GM12878 (cell line): ENCODE measurements around the gene SF3A1. TPM values are rescaled to one million over a fixed set of nuclear protein-coding genes. Genes with fewer than 3 reads are reported as not detected.

ENCODE experiments used
- ATAC-seq: fragments of 200-7000 bp; cut with Tn5 transposase; 3 replicates; pipeline ENCODE4 v1.9.1; 2020; ENCODE audit warnings: mild to moderate bottlenecking, moderate library complexity
- BruUV-seq: library from RNA; stranded (reverse); fragments of 400-500 nt; replicated peaks from 2 replicates; lab custom pipeline; 2021; lab: Mats Ljungman, UMichigan
- CTCF ChIA-PET: fragments of 300-600 bp; sonication (Branson Sonifier 250); formaldehyde crosslinking; extraction: SDS; loops from one replicate; lab custom pipeline; 2021; ENCODE audit warnings: inconsistent platforms; lab: Yijun Ruan, JAX
- POLR2A ChIA-PET: fragments of 350-600 bp; formaldehyde crosslinking; extraction: SDS; loops from one replicate; lab custom pipeline; 2021; ENCODE audit warnings: inconsistent platforms; lab: Charles Lee
- RAD21 ChIA-PET: fragments of 300-600 bp; sonication (Branson Sonifier 250); formaldehyde crosslinking; loops from one replicate; lab custom pipeline; 2023; ENCODE audit warnings: antibody characterized with exemption; ENCODE audit not compliant: unreplicated experiment; lab: Charles Lee
- SMC1A ChIA-PET: fragments of 300-600 bp; sonication (Branson Sonifier 250); formaldehyde crosslinking; loops from one replicate; lab custom pipeline; 2023; ENCODE audit not compliant: unreplicated experiment, uncharacterized antibody; lab: Charles Lee
- DNase-seq: peaks from one replicate; pipeline ENCODE4 v3.0.0-alpha.2; 2011; ENCODE audit warnings: low read depth, low spot score
- FAIRE-seq: peaks from 3 replicates; lab custom pipeline; 2011; peaks lifted over from hg19 to GRCh38; lab: Jason Lieb, UNC
- H2AFZ ChIP-seq: 2 replicates; pipeline ENCODE4 v1.6.0; 2011; ENCODE audit warnings: low read depth, low read length, control low read depth; ENCODE audit not compliant: control insufficient read depth
- H3K27ac ChIP-seq: 2 replicates; pipeline ENCODE4 v1.5.1; 2011; ENCODE audit warnings: control low read depth; ENCODE audit not compliant: control insufficient read depth, insufficient read depth
- H3K27me3 ChIP-seq, 2 experiments: replicated peaks in 1 of 2; 2 replicates each; pipeline versions ENCODE4 v1.6.0 to v1.6.1; 2011; ENCODE audit warnings: low read length in 1 of 2; ENCODE audit not compliant: control insufficient read depth in 2 of 2, insufficient read depth in 2 of 2
- H3K36me3 ChIP-seq, 2 experiments: 2 replicates each; pipeline ENCODE4 v1.5.1; 2011; ENCODE audit warnings: low read length in 1 of 2; ENCODE audit not compliant: control insufficient read depth in 2 of 2, insufficient read depth in 2 of 2
- H3K4me1 ChIP-seq: 2 replicates; pipeline ENCODE4 v1.6.1; 2011; ENCODE audit warnings: mild to moderate bottlenecking, low read length, moderate library complexity, mixed read lengths; ENCODE audit not compliant: control insufficient read depth, insufficient read depth
- H3K4me2 ChIP-seq: 2 replicates; pipeline ENCODE4 v1.6.0; 2011; ENCODE audit warnings: control low read depth; ENCODE audit not compliant: control insufficient read depth, insufficient read depth
- H3K4me3 ChIP-seq: fragments of 200-600 bp; sonication (generic); 2 replicates; pipeline ENCODE4 v1.5.1; 2016
- H3K79me2 ChIP-seq: 2 replicates; pipeline ENCODE4 v1.6.0; 2011; ENCODE audit warnings: low read length; ENCODE audit not compliant: control insufficient read depth, insufficient read depth
- H3K9ac ChIP-seq: 2 replicates; pipeline ENCODE4 v1.8.0; 2011; ENCODE audit warnings: low read length, control low read depth, mixed read lengths; ENCODE audit not compliant: control insufficient read depth, insufficient read depth
- H3K9me3 ChIP-seq: replicated peaks from 3 replicates; pipeline ENCODE4 v1.5.1; 2011; ENCODE audit warnings: mild to moderate bottlenecking, low read length; ENCODE audit not compliant: control insufficient read depth, insufficient read depth
- H4K20me1 ChIP-seq: 2 replicates; pipeline ENCODE4 v1.6.0; 2011; ENCODE audit not compliant: control insufficient read depth, insufficient read depth
- BCL3 ChIP-seq: IDR thresholded peaks from 2 replicates; pipeline ENCODE4 v1.6.1; 2011; ENCODE audit warnings: borderline replicate concordance, low read depth, mild to moderate bottlenecking, moderate library complexity, low read length; ENCODE audit not compliant: insufficient read depth, poor library complexity, severe bottlenecking
- CHD4 ChIP-seq: fragments of 200-600 bp; sonication (generic); IDR thresholded peaks from 2 replicates; pipeline ENCODE4 v1.6.1; 2016; ENCODE audit warnings: mild to moderate bottlenecking
- GATAD2B ChIP-seq: fragments of 450-650 bp; conservative IDR thresholded peaks from 2 replicates; pipeline ENCODE4 v1.6.1; 2017; ENCODE audit warnings: low read depth, mild to moderate bottlenecking, moderate library complexity
- MAX ChIP-seq: IDR thresholded peaks from 2 replicates; pipeline ENCODE4 v1.6.1; 2012; ENCODE audit warnings: low read depth, low read length, improper control_type of control experiment
- NR2C2 ChIP-seq: IDR thresholded peaks from 2 replicates; pipeline ENCODE4 v1.6.1; 2011; ENCODE audit warnings: borderline replicate concordance, low read depth; ENCODE audit not compliant: control insufficient read depth, insufficient read length
- TCF3 ChIP-seq: IDR thresholded peaks from 2 replicates; pipeline ENCODE4 v1.6.1; 2012; ENCODE audit warnings: low read depth, mild to moderate bottlenecking, low read length, borderline replicate concordance; ENCODE audit not compliant: insufficient read depth
- WRNIP1 ChIP-seq: IDR thresholded peaks from 2 replicates; pipeline ENCODE4 v1.6.1; 2011; ENCODE audit warnings: low read depth, low read length, improper control_type of control experiment, borderline replicate concordance
- YBX1 ChIP-seq: fragments of 450-650 bp; IDR thresholded peaks from 2 replicates; pipeline ENCODE4 v1.6.1; 2016; ENCODE audit warnings: antibody characterized with exemption
- YY1 ChIP-seq: IDR thresholded peaks from 2 replicates; pipeline ENCODE4 v1.6.1; 2011; ENCODE audit warnings: low read depth, mild to moderate bottlenecking, low read length
- ZBTB40 ChIP-seq: fragments of 450-650 bp; IDR thresholded peaks from 2 replicates; pipeline ENCODE4 v1.6.1; 2016; ENCODE audit warnings: mild to moderate bottlenecking, moderate library complexity, borderline replicate concordance
- ZNF24 ChIP-seq: fragments of 450-650 bp; IDR thresholded peaks from 2 replicates; pipeline ENCODE4 v1.6.1; 2017; ENCODE audit warnings: antibody characterized with exemption, mild to moderate bottlenecking
- WGBS: methylation state at CpG from one replicate; pipeline ENCODE4 v1.1.6; 2016; ENCODE audit warnings: low lambda C conversion rate; ENCODE audit not compliant: insufficient replicate concordance, insufficient coverage; ENCODE audit errors: missing lambda C conversion rate; 5-methylcytosine and 5-hydroxymethylcytosine counted together
- in situ Hi-C: fragments of 300-500 bp; cut with MboI; formaldehyde crosslinking; loops from 9 replicates; pipeline ENCODE4 v1.14.3; 2018; ENCODE audit warnings: mixed read lengths
- intact Hi-C: fragments of 100-400 bp; cut with micrococcal nuclease; formaldehyde crosslinking; loops from one replicate; pipeline ENCODE4 v1.14.2; 2022; ENCODE audit not compliant: unreplicated experiment
- polyA plus RNA-seq, 11 experiments: library from polyadenylated mRNA; depleted of rRNA in 4 of 11; unstranded in 6 of 11; stranded (reverse) in 5 of 11; fragments of >200 nt; fragmentation: Nextera tagmentation in 4 of 11; fragmentation: Illumina TruSeq in 1 of 11; extraction: Ambion mirVana in 4 of 11; extraction: Trizol in 1 of 11; gene quantifications; 1 replicate in 1 of 11; 2 replicates in 10 of 11; pipeline versions ENCODE4 v1.2.1 to v1.2.3, GENCODE V29; 2011 to 2016; ENCODE audit warnings: inconsistent platforms in 2 of 11, missing spikeins in 2 of 11, low read depth in 1 of 11
- total RNA-seq, 4 experiments: library from RNA; depleted of rRNA in 3 of 4; stranded (reverse); fragments of >200 nt in 3 of 4; fragmentation: Illumina TruSeq in 1 of 4; extraction: Trizol in 1 of 4; gene quantifications; 2 replicates each; pipeline versions ENCODE4 v1.2.1 to v1.2.3, GENCODE V29; 2013 to 2021

The SF3A1 gene
- total and polyA plus RNA-seq, 10 of the 15 experiments (the other 5 are each of a cell fraction or from before 2014, with no cell fraction given): 10.4 to 239 (median 46.0) TPM

- H2AFZ ChIP-seq: no peak overlapping the region
- intact Hi-C loops: no loop called here
- H4K20me1 ChIP-seq: no peaks in the 10 kb centered on the region
- POLR2A ChIA-PET: no interaction called here
- H3K9me3 ChIP-seq: no peaks in the 10 kb centered on the region
- H3K9ac ChIP-seq: no peak overlapping the region
- DNase-seq (no peak), ATAC-seq (no peak), FAIRE-seq (no peak)
- WGBS: 56% methylated on average over 14 of the region's 18 CpGs
- H3K4me2 ChIP-seq: no peak overlapping the region
- no peak overlapping the region for H3K4me3 ChIP-seq
- H3K27me3 ChIP-seq: no peaks in the 10 kb centered on the region
- H3K36me3 ChIP-seq: peaks cover 5 to 26% of the 10 kb centered on the region in 2 experiments; a peak in 3 of 4 replicates
- peaks cover 25% of the 10 kb centered on the region for H3K4me1 ChIP-seq
- BruUV-seq: no TSS peak
- TF ChIP-seq WRNIP1 (no peak), MAX (no peak), CHD4 (no peak), ZNF24 (no peak), TCF3 (no peak), YBX1 (no peak), GATAD2B (no peak), ZBTB40 (no peak), YY1 (no peak), BCL3 (no peak), NR2C2 (no peak)
- TF ChIP-seq, all 136 proteins: peak for 0
- RAD21 ChIA-PET: interaction anchor here (2.0 to 6.2 kb wide), 4 partner anchors 9 to 97 kb away, joined by 5 to 277 read pairs (median 103); partner anchors contain the start of genes RNF215 and TBC1D10A
- CTCF ChIA-PET: interaction anchor here (0.6 to 10.5 kb wide), 3 partner anchors 16 to 93 kb away, joined by 3 to 436 read pairs (median 177); partner anchors contain the start of gene RNF215
- Histone ChIP-seq H3K27ac (no peak overlapping the region), H3K79me2 (no peaks in the 10 kb centered on the region)
- in situ Hi-C loops: no loop called here
- SMC1A ChIA-PET: interaction anchor here (6.7 to 7.9 kb wide), 2 partner anchors 14 to 34 kb away, joined by 84 to 100 read pairs; partner anchors contain the start of gene TBC1D10A
Observed at GRCh38 chr22:30292069-30292970, 64.4 kb downstream of the SF3A1 start.
